ENCODE measurements around the gene SCFD2.

- TF ChIP-seq CTCF (conservative IDR thresholded peaks at IDR 0.05; ENCODE audit: low read depth, low read length) (no peak), EZH2 (IDR thresholded peaks at IDR 0.05; ENCODE audit: borderline replicate concordance, low read depth, low read length, poor library complexity, severe bottlenecking) (no peak)
Observed at GRCh38 chr4:53113431-53114225, 252.2 kb downstream of the SCFD2 start.

Data from A673 (cell line).